Measurements from ENCODE around the gene RABGGTA. TPM values are rescaled to one million over a fixed set of nuclear protein-coding genes. Genes with fewer than 3 reads are reported as not detected.
A peak's percentile ranks its signal among the peaks of the same experiment; 100 is the strongest.

The RABGGTA gene
- total RNA-seq, 1 experiment from 2014 or later = 27.1 TPM

- Mint-ChIP-seq H3K27ac (ENCODE audit: unreplicated experiment) (peak within 1 kb of the TSS; percentile 74), H3K4me3 (ENCODE audit: unreplicated experiment) (peak within 1 kb of the TSS; percentile 56)
Measured at GRCh38 chr14:24307575-24308341, 36.4 kb upstream of the RABGGTA start, which contains the start of gene CIDEB. Gene CIDEB, minus strand, starts transcription at chr14:24307977. Its CDS starts 119 bp downstream, at chr14:24307858.

DNA sequence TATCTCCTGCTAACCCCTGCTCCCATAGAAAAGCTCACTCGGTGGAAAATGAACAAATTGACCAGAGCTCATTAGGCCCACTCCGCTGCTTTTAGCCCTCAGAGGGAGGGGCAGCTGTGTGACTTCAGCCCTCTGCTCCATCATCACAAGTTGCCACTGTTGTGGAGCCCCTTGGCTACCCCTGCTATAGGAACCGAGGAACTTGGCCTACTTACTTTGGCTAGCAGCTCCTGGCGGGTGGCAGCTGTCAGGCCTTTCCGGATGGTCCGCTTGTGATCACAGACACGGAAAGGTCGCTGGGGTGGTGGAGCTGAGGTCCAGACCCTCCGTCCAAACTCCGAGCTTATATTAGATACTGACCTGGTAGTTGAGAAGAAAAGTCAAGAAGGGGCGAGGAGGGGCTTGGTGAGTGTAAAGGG lies 35.8 kb upstream of the RABGGTA start:
- BruUV-seq (replicated peaks) = TSS peak; percentile 4
- Histone ChIP-seq H3K27me3 (replicated peaks; ENCODE audit: control insufficient read depth, insufficient read depth, low read length) (no peaks in the 10 kb centered on the region), H3K36me3 (ENCODE audit: control insufficient read depth, insufficient read depth, low read length) (peaks cover 4% of the 10 kb centered on the region), H3K4me3 (ENCODE audit: low read depth, low read length) (peak overlapping the region; percentile 5), H3K4me1 (peaks cover 21% of the 10 kb centered on the region), H3K9me3 (no peaks in the 10 kb centered on the region)
- Mint-ChIP-seq H3K4me1 (ENCODE audit: low read depth, unreplicated experiment) (peaks cover 21% of the 10 kb centered on the region), H3K36me3 (ENCODE audit: insufficient read depth, unreplicated experiment) (peaks cover 63% of the 10 kb centered on the region), H3K9me3 (ENCODE audit: unreplicated experiment) (no peaks in the 10 kb centered on the region), H3K27ac (ENCODE audit: unreplicated experiment) (peak overlapping the region; percentile 74), H3K27me3 (ENCODE audit: insufficient read depth, unreplicated experiment) (no peaks in the 10 kb centered on the region), H3K4me3 (ENCODE audit: unreplicated experiment) (peak overlapping the region; percentile 56)
- TF ChIP-seq, protein P1, sequence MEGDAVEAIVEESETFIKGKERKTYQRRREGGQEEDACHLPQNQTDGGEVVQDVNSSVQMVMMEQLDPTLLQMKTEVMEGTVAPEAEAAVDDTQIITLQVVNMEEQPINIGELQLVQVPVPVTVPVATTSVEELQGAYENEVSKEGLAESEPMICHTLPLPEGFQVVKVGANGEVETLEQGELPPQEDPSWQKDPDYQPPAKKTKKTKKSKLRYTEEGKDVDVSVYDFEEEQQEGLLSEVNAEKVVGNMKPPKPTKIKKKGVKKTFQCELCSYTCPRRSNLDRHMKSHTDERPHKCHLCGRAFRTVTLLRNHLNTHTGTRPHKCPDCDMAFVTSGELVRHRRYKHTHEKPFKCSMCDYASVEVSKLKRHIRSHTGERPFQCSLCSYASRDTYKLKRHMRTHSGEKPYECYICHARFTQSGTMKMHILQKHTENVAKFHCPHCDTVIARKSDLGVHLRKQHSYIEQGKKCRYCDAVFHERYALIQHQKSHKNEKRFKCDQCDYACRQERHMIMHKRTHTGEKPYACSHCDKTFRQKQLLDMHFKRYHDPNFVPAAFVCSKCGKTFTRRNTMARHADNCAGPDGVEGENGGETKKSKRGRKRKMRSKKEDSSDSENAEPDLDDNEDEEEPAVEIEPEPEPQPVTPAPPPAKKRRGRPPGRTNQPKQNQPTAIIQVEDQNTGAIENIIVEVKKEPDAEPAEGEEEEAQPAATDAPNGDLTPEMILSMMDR (IDR thresholded peaks at IDR 0.05; ENCODE audit: insufficient read depth in 1 of 2, low read depth in 1 of 2, low read length in 1 of 2, severe bottlenecking in 1 of 2, unreplicated experiment in 1 of 2) = no peak
- ChIA-PET POLR2A (interaction anchor here (0.8 to 1.2 kb wide), 2 partner anchors 65 to 94 kb away, joined by 3 to 5 read pairs; partner anchors contain the start of genes CHMP4A and TINF2), CTCF (interaction anchor here (0.6 to 4.3 kb wide), 8 partner anchors 9 to 125 kb away, joined by 3 to 54 read pairs (median 10); partner anchors contain the start of genes DHRS1, NOP9 and TINF2)
- DNase-seq = no peak
- intact Hi-C loops (cut with micrococcal nuclease; ENCODE audit: unreplicated experiment) = no loop called here

More at GRCh38 chr14:24307575-24308341, 36.4 kb upstream of the RABGGTA start, which contains the start of gene CIDEB:
- POLR2A ChIA-PET = interaction anchor here (0.7 to 1.6 kb wide), 6 partner anchors 8 to 94 kb away, joined by 3 to 11 read pairs (median 4); partner anchors contain the start of genes CHMP4A, DHRS1, NOP9 and TINF2
- Mint-ChIP-seq H3K27me3 (ENCODE audit: insufficient read depth, unreplicated experiment) (no peaks in the 10 kb centered on the region), H3K4me1 (ENCODE audit: low read depth, unreplicated experiment) (peaks cover 21% of the 10 kb centered on the region), H3K9me3 (ENCODE audit: unreplicated experiment) (no peaks in the 10 kb centered on the region), H3K36me3 (ENCODE audit: insufficient read depth, unreplicated experiment) (peaks cover 57% of the 10 kb centered on the region)
- peak within 1 kb of the TSS; percentile 10 for H3K4me3 ChIP-seq (ENCODE audit: low read depth, low read length)
- TF ChIP-seq, protein P1 (IDR thresholded peaks at IDR 0.05; ENCODE audit: insufficient read depth in 1 of 2, low read depth in 1 of 2, low read length in 1 of 2, severe bottlenecking in 1 of 2, unreplicated experiment in 1 of 2) = peak; percentile 89 to 94
- H3K4me1 ChIP-seq = peaks cover 21% of the 10 kb centered on the region
- intact Hi-C loops (cut with micrococcal nuclease; ENCODE audit: unreplicated experiment) = loop anchor here (1.0 kb wide), 3 partner anchors 8 to 64 kb away; partner anchors contain the start of genes DHRS1, NOP9 and RABGGTA
- CTCF ChIA-PET = interaction anchor here (0.5 to 4.3 kb wide), 23 partner anchors 9 to 249 kb away, joined by 3 to 54 read pairs (median 4); partner anchors contain the start of genes CHMP4A, DHRS1, IRF9 and NOP9
- DNase-seq = peak; percentile 82 to 87
- H3K27me3 ChIP-seq (replicated peaks; ENCODE audit: control insufficient read depth, insufficient read depth, low read length) = no peaks in the 10 kb centered on the region
- H3K9me3 ChIP-seq = no peaks in the 10 kb centered on the region
- peaks cover 4% of the 10 kb centered on the region for H3K36me3 ChIP-seq (ENCODE audit: control insufficient read depth, insufficient read depth, low read length)
- BruUV-seq (replicated peaks) = no TSS peak

DNA sequence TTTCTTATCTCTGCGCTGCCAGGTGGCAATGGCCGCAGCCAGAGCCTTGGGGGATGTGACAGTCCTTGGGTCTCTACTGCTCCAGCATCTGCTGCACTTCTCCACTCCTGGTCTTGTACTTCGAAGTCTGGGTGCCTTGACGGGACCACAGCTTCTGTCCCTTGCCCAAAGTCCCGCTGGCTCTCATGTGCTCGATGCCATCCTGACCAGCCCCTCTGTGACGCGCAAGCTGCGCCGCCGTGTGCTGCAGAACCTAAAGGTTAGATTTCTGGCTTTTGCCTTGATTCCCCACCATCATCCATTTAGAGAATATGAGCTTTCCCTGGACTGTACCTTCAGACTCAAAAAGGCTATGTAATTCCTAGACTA lies 32.6 kb upstream of the RABGGTA start:
- no peak for DNase-seq
- H3K36me3 Mint-ChIP-seq (ENCODE audit: insufficient read depth, unreplicated experiment) = peaks cover 70% of the 10 kb centered on the region
- H3K36me3 ChIP-seq (ENCODE audit: control insufficient read depth, insufficient read depth, low read length) = peaks cover 6% of the 10 kb centered on the region
- no TSS peak for BruUV-seq (replicated peaks)
- H3K27ac Mint-ChIP-seq (ENCODE audit: unreplicated experiment) = no peak overlapping the region
- POLR2A ChIA-PET = no interaction called here
- H3K4me3 Mint-ChIP-seq (ENCODE audit: unreplicated experiment) = no peak overlapping the region
- H3K27me3 Mint-ChIP-seq (ENCODE audit: insufficient read depth, unreplicated experiment) = no peaks in the 10 kb centered on the region
- peaks cover 27% of the 10 kb centered on the region for H3K4me1 Mint-ChIP-seq (ENCODE audit: low read depth, unreplicated experiment)
- no peaks in the 10 kb centered on the region for H3K27me3 ChIP-seq (replicated peaks; ENCODE audit: control insufficient read depth, insufficient read depth, low read length)
- H3K9me3 Mint-ChIP-seq (ENCODE audit: unreplicated experiment) = no peaks in the 10 kb centered on the region
- peaks cover 21% of the 10 kb centered on the region for H3K4me1 ChIP-seq
- no peaks in the 10 kb centered on the region for H3K9me3 ChIP-seq
- intact Hi-C loops (cut with micrococcal nuclease; ENCODE audit: unreplicated experiment) = no loop called here
- TF ChIP-seq, protein P1 (IDR thresholded peaks at IDR 0.05; ENCODE audit: insufficient read depth in 1 of 2, low read depth in 1 of 2, low read length in 1 of 2, severe bottlenecking in 1 of 2, unreplicated experiment in 1 of 2) = no peak
- CTCF ChIA-PET = no interaction called here
- no peak overlapping the region for H3K4me3 ChIP-seq (ENCODE audit: low read depth, low read length)
